Keratinocyte (primary cell): ENCODE measurements around the gene VPS13A. TPM values are rescaled to one million over a fixed set of nuclear protein-coding genes. Genes with fewer than 3 reads are reported as not detected.

Experiments used
- DNase-seq: peaks from one replicate; pipeline ENCODE4 v3.0.0-alpha.2; 2011; ENCODE audit warnings: low read depth, missing footprints, low spot score
- FAIRE-seq: peaks from 2 replicates; lab custom pipeline; 2011; peaks lifted over from hg19 to GRCh38; lab: Jason Lieb, UNC
- H2AFZ ChIP-seq: 2 replicates; pipeline ENCODE4 v1.6.0; 2012; ENCODE audit warnings: low read length, control low read depth, inconsistent platforms; ENCODE audit not compliant: control insufficient read depth
- H3K27ac ChIP-seq: 2 replicates; pipeline ENCODE4 v1.5.1; 2011; ENCODE audit warnings: low read length; ENCODE audit not compliant: control insufficient read depth, insufficient read depth
- H3K27me3 ChIP-seq: 3 replicates; pipeline ENCODE4 v1.6.0; 2011; ENCODE audit warnings: low read length; ENCODE audit not compliant: control insufficient read depth, insufficient read depth; ENCODE audit errors: extremely low read depth
- H3K36me3 ChIP-seq, 2 experiments: 2 replicates in 1 of 2; 3 replicates in 1 of 2; pipeline ENCODE4 v1.5.1; 2011; ENCODE audit warnings: low read length in 2 of 2, mild to moderate bottlenecking in 1 of 2; ENCODE audit not compliant: control insufficient read depth in 2 of 2, insufficient read depth in 2 of 2; ENCODE audit errors: extremely low read depth in 1 of 2
- H3K4me1 ChIP-seq: 3 replicates; pipeline ENCODE4 v1.5.1; 2011; ENCODE audit warnings: low read length; ENCODE audit not compliant: control insufficient read depth, insufficient read depth; ENCODE audit errors: extremely low read depth
- H3K4me2 ChIP-seq: 3 replicates; pipeline ENCODE4 v1.6.0; 2011; ENCODE audit warnings: low read depth, low read length; ENCODE audit not compliant: control insufficient read depth, insufficient read depth; ENCODE audit errors: extremely low read depth
- H3K4me3 ChIP-seq, 3 experiments: fragments of 200-600 bp in 1 of 3; sonication (generic) in 1 of 3; 2 replicates in 2 of 3; 3 replicates in 1 of 3; pipeline ENCODE4 v1.5.1; 2011 to 2016; ENCODE audit warnings: low read length in 3 of 3, mild to moderate bottlenecking in 3 of 3, control low read depth in 2 of 3, inconsistent platforms in 1 of 3, low read depth in 1 of 3, mixed read lengths in 1 of 3, mixed run types in 1 of 3, moderate library complexity in 1 of 3; ENCODE audit not compliant: control insufficient read depth in 2 of 3, insufficient read depth in 2 of 3; ENCODE audit errors: extremely low read depth in 1 of 3
- H3K79me2 ChIP-seq: 2 replicates; pipeline ENCODE4 v1.6.0; 2012; ENCODE audit warnings: low read length; ENCODE audit not compliant: control insufficient read depth, insufficient read depth
- H3K9ac ChIP-seq: 3 replicates; pipeline ENCODE4 v1.6.0; 2011; ENCODE audit warnings: low read length; ENCODE audit not compliant: control insufficient read depth, insufficient read depth; ENCODE audit errors: extremely low read depth
- H3K9me1 ChIP-seq: 3 replicates; pipeline ENCODE4 v1.6.0; 2011; ENCODE audit warnings: low read length; ENCODE audit not compliant: control insufficient read depth, insufficient read depth; ENCODE audit errors: extremely low read depth
- H3K9me3 ChIP-seq: 2 replicates; pipeline ENCODE4 v1.5.1; 2012; ENCODE audit warnings: low read depth, low read length; ENCODE audit not compliant: control insufficient read depth
- H4K20me1 ChIP-seq: 3 replicates; pipeline ENCODE4 v1.6.0; 2011; ENCODE audit warnings: low read length; ENCODE audit not compliant: control insufficient read depth, insufficient read depth; ENCODE audit errors: extremely low read depth
- CTCF ChIP-seq, 3 experiments: IDR thresholded peaks in 1 of 3; conservative IDR thresholded peaks in 1 of 3; optimal IDR thresholded peaks in 1 of 3; 2 replicates in 2 of 3; 3 replicates in 1 of 3; pipeline versions ENCODE3 to v1.5.1; 2011; ENCODE audit warnings: low read length in 3 of 3, mild to moderate bottlenecking in 3 of 3, moderate library complexity in 2 of 3, control low read depth in 1 of 3, inconsistent platforms in 1 of 3; ENCODE audit not compliant: insufficient read depth in 2 of 3; ENCODE audit errors: extremely low read depth in 1 of 3
- EZH2 ChIP-seq: IDR thresholded peaks from one replicate; pipeline ENCODE4 v1.6.1; 2012; ENCODE audit warnings: inconsistent platforms, mild to moderate bottlenecking, low read length, moderate library complexity
- dilution Hi-C: fragments of 300-500 bp; cut with MboI; formaldehyde crosslinking; loops from one replicate; pipeline ENCODE4 v1.7.0; 2020; ENCODE audit warnings: low sequenced_read_pairs; ENCODE audit not compliant: extremely low pct_ligation_motif_present
- polyA plus RNA-seq, 5 experiments: library from polyadenylated mRNA; depleted of rRNA in 3 of 5; stranded (reverse) in 3 of 5; stranded (forward) in 1 of 5; unstranded in 1 of 5; fragments of >200 nt; gene quantifications; 1 replicate in 1 of 5; 2 replicates in 3 of 5; 3 replicates in 1 of 5; pipeline versions ENCODE4 v1.2.1 to v1.2.3, GENCODE V29; 2011 to 2012; ENCODE audit warnings: missing spikeins in 2 of 5, low read depth in 1 of 5, low replicate concordance in 1 of 5

VPS13A gene
- polyA plus RNA-seq, 1 donor (not counting 4 experiments of a cell fraction or from before 2014, with no cell fraction given): 55.3 TPM

GRCh38 chr9:77374266-77374665, 196.9 kb downstream of the VPS13A start:
- Histone ChIP-seq H3K9me3 (no peaks in the 10 kb centered on the region), H3K79me2 (no peaks in the 10 kb centered on the region), H3K36me3 (peaks cover 4 to 5% of the 10 kb centered on the region in 2 experiments), H3K4me3 (no peak overlapping the region), H4K20me1 (no peaks in the 10 kb centered on the region), H3K4me2 (no peak overlapping the region), H2AFZ (no peak overlapping the region), H3K27me3 (no peaks in the 10 kb centered on the region), H3K4me1 (no peaks in the 10 kb centered on the region), H3K9ac (no peak overlapping the region), H3K27ac (no peak overlapping the region), H3K9me1 (no peaks in the 10 kb centered on the region)
- dilution Hi-C loops: no loop called here
- TF ChIP-seq CTCF (optimal IDR thresholded peaks at IDR 0.05 in 1 of 3, IDR thresholded peaks at IDR 0.05 in 1 of 3, conservative IDR thresholded peaks at IDR 0.05 in 1 of 3; ENCODE audit: extremely low read depth in 1 of 3, insufficient read depth in 2 of 3, low read length in 3 of 3) (no peak), EZH2 (no peak)
- FAIRE-seq: no peak
- DNase-seq: no peak

- H4K20me1 ChIP-seq: no peaks in the 10 kb centered on the region
- H3K79me2 ChIP-seq: no peaks in the 10 kb centered on the region
- H3K36me3 ChIP-seq: peaks cover 2 to 4% of the 10 kb centered on the region in 2 experiments
- no peak overlapping the region for H3K4me2 ChIP-seq
- H3K4me3 ChIP-seq: no peak overlapping the region
- no peak for TF ChIP-seq EZH2
- TF ChIP-seq CTCF (optimal IDR thresholded peaks at IDR 0.05 in 1 of 3, IDR thresholded peaks at IDR 0.05 in 1 of 3, conservative IDR thresholded peaks at IDR 0.05 in 1 of 3; ENCODE audit: extremely low read depth in 1 of 3, insufficient read depth in 2 of 3, low read length in 3 of 3): no peak
- no peaks in the 10 kb centered on the region for H3K9me3 ChIP-seq
- H3K9ac ChIP-seq: no peak overlapping the region
- dilution Hi-C loops: no loop called here
- H2AFZ ChIP-seq: no peak overlapping the region
- H3K4me1 ChIP-seq: no peaks in the 10 kb centered on the region
- no peaks in the 10 kb centered on the region for H3K9me1 ChIP-seq
- no peak overlapping the region for H3K27ac ChIP-seq
- H3K27me3 ChIP-seq: no peaks in the 10 kb centered on the region
- FAIRE-seq: no peak
- DNase-seq: no peak
These were observed 198.7 kb downstream of the VPS13A start for GRCh38 chr9:77375956-77376532.
